HepG2 (cell line): Measurements from ENCODE around the gene ALK.

ENCODE experiments used
- BRCA1 ChIP-seq: sonication (generic); formaldehyde crosslinking; IDR thresholded peaks from 2 replicates; pipeline ENCODE4 v1.4.0; 2020; ENCODE audit warnings: missing genetic modification reagents
- TF ChIP-seq, protein P1 (sequence below): sonication (generic); formaldehyde crosslinking; IDR thresholded peaks from 2 replicates; pipeline ENCODE4 v1.5.0; 2020; ENCODE audit warnings: mild to moderate bottlenecking, missing genetic modification reagents, moderate library complexity

DNA sequence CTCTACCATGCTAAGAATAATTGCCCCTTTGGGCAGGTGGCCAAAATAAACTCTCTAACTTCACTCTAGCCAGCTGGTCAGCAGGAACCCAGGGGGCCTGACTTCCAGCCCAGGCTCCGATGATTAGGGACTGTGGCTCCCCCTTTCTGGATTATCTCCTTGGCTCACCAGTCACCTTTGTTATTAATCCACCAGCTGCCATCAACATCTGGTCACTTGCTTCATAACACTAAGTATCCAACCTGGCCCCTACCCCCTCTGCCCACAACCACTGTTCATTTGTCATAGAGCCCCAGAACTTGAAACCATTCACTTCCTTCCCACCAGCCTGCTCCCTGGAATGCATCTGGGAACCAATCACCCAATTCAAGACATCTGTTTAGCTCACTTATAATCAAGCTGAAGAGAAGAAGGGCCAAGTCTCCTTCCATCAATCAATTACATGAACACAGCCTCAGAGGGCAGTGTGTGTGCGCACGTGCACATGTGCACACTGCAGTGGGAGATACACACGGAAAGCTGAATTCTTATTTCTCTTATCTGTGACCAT is 215.1 kb downstream of the ALK start:
- TF ChIP-seq, protein P1, sequence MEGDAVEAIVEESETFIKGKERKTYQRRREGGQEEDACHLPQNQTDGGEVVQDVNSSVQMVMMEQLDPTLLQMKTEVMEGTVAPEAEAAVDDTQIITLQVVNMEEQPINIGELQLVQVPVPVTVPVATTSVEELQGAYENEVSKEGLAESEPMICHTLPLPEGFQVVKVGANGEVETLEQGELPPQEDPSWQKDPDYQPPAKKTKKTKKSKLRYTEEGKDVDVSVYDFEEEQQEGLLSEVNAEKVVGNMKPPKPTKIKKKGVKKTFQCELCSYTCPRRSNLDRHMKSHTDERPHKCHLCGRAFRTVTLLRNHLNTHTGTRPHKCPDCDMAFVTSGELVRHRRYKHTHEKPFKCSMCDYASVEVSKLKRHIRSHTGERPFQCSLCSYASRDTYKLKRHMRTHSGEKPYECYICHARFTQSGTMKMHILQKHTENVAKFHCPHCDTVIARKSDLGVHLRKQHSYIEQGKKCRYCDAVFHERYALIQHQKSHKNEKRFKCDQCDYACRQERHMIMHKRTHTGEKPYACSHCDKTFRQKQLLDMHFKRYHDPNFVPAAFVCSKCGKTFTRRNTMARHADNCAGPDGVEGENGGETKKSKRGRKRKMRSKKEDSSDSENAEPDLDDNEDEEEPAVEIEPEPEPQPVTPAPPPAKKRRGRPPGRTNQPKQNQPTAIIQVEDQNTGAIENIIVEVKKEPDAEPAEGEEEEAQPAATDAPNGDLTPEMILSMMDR: no peak
- TF ChIP-seq BRCA1 (CRISPR knock-in tag): no peak
